ENCODE measurements around the gene CCL2.

CCL2 gene

DNA sequence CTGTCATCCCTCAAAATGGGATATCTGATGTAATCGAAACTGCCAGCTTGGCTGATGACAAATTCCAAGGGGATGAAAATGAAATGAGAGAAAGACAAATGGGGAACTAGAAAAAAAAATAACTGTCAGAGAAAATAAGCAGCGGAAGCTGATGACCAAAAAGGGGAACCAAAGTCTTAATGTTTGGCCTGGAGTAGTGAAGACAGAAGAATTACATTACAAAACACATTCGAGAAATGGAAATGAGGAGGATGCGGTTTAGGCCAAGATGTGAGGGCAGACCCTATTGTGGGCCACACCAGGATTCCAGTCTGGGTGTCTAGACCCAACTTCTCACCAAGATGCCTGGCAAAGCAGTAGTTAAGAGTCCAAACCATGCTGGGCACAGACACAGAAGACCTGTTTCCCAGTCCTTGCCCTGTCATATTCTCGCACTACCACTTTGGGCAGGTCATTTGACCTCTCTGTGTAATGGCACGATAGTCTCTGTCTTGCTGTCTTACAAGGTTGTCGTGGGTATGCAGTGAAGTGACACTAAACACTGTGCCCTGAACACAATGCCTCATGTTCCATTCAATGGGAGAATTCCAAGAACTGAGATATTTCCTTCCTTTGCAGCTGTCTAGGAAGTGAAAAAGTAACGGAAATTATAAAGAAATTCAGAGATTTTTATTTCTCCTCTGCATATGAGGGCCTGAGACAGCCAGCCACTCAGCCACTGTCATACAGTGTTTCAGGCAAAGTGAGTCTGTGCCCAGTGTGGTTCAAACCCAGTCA is 12.3 kb upstream of the CCL2 start:
- DNase-seq, result no peak

GRCh38 chr17:34243364-34244320 is 11.4 kb upstream of the CCL2 start:
- no peak for DNase-seq

DNA sequence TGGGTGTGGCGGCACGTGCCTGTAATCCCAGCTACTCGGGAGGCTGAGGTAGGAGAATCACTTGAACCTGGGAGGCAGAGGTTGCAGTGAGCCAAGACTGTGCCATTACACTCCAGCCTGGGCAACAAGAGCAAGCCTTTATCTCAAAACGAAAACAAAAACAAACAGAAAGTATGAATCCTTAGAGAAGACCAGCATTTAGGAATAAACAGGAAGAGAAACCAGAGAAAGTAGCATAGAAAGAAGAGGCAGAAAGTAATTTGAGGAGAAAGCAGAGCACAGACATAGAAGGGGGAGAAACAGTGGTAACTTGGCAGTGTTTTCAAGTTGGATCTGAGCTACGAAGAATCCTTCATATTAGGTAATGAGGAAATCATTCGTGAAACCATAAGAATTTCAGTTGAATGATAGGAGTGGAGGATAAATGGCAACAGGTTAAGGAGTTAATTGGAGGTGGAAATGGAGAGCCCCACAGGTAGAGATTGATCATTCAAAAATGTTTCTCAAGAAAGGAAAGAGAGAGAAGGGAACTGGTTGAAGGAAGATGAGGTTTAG is 9.7 kb upstream of the CCL2 start:
- DNase-seq, result no peak

DNA sequence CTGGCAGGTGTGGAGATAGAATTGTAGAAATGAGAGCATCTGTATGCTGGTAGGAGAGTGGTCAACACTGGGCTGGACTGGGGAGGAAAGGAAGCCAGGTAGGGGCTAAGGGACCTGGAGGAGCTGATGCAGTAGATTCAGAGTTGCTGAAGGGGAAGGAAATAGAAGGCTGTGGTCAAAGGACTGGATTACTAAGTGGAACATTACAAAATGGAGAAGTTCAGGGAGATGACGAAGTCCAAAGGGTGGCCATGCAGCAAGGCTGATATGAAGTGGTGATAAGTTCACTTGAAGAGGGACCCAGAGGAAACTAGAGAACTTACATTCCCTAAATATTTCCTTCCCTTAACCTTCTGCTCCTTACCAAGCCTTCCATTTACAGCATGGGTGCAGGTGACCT is 8.6 kb upstream of the CCL2 start:
- DNase-seq, result no peak

GRCh38 chr17:34246881-34247280 is 8.2 kb upstream of the CCL2 start:
- no peak for DNase-seq

DNA sequence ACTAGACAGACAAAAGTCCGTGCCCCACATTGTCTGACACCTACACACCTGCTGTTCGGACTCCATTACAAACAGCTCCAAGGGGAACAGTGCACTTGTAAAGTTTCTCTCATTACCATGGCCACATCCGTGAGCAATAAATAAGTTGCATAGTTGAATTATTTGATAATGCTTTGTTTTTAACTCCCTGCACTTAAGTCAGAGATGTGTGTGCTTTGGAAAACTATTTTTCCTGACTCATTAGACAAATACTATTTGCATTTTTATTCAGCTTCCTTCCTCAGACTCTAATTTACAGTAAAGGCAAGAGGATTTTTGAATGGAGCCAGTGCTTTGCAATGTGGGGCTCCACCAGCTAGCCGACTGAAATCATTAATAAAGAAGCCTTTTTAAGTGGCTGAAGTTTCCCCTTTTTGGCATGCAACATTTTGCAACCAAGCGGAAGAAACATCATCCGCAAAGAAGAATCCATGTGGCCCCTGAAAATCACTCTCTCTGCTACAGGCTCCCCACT is 6.5 kb upstream of the CCL2 start:
- DNase-seq, result no peak

DNA sequence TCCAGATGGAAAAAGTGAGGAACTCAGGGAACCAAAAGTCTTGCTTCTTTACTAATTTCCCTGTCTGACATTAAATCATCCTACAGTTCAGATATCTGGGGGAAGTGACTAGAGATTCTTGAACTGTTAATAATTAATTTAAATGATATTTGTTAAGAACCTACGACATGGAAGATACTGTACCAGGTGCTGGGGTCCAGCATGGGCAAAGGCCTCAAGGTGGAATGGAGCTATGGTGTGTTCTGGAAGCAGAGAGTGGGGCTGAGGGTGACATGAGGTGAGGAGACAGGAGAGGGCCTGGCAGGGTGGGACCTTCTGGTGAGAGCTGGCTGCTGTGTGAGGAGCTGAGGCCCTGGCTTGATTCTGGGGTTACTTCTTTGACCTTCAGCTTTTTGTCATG is 6.0 kb upstream of the CCL2 start:
- no peak for DNase-seq

- DNase-seq, result no peak
Measured at GRCh38 chr17:34249478-34249877, 5.6 kb upstream of the CCL2 start.

- no peak for DNase-seq
Measured at GRCh38 chr17:34251186-34251585, 3.9 kb upstream of the CCL2 start.

- no peak for DNase-seq
Measured at GRCh38 chr17:34252095-34252443, 3.0 kb upstream of the CCL2 start.

GRCh38 chr17:34252444-34253138 is 2.5 kb upstream of the CCL2 start:
- no peak for DNase-seq

- no peak for DNase-seq
Measured at GRCh38 chr17:34253139-34253525, 2.0 kb upstream of the CCL2 start.

- DNase-seq, result no peak
Measured at GRCh38 chr17:34254146-34254545, 939 bp upstream of the CCL2 start.

GRCh38 chr17:34255381-34255732 is 272 bp downstream of the CCL2 start:
- DNase-seq, result no peak

- DNase-seq, result no peak
Measured at GRCh38 chr17:34255841-34256240, 756 bp downstream of the CCL2 start.

- no peak for DNase-seq
Measured at GRCh38 chr17:34257299-34257985, 2.4 kb downstream of the CCL2 start.

- DNase-seq, result no peak
Measured at GRCh38 chr17:34257986-34258326, 2.9 kb downstream of the CCL2 start.

DNA sequence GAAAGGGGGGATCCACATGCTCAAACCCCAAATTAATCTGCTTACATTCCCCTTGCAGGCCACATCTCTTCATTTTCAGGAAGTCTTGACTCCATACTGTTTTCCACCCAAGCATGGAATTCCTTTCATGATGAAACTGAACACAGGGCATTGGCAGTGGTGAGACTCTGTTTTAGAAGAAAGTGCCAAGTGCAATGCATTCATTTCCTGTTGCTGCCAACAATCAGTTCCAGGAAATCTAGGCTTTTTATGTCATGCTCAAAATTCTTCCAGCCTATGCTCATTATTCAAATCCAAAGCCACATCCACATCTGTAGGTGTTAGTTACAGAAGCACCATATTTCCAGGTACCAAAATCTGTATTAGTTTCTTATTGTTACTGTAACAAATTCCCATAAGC is 4.1 kb downstream of the CCL2 start:
- no peak for DNase-seq

- no peak for DNase-seq
Measured at GRCh38 chr17:34260861-34261260, 5.8 kb downstream of the CCL2 start.

DNA sequence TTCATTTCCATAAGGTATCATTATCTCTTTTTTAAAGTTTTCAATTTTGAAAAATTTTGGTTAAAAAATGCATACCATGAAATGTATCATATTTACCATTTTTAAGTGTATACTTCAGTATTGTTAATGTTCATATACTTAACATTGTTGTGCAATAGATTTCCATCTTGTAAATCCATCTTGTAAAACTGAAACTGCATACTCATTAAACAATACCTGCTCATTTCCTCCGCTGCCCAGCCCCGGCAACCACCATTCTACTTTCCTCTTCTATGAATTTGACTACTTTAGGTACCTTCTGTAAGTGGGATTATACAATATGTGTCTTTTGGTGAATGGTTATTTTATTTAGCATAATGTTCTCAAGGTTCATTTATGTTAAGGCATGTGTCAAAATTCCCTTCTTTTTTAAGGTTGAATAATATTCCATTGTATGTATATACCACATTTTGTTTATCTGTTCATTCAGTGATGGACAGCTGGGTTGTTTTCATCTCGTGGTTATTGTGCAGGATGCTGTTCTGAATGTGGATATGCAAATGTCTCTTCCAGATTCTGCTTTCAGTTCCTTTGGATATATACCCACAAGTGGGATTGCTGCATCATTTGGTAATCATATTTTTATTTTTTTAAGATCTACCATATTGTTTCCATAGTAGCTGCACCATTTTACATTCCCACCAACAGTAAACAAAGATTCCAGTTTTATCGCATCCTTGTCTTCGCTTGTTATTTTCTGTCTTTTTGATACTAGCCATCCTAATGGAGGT is 6.7 kb downstream of the CCL2 start:
- no peak for DNase-seq

GRCh38 chr17:34265711-34266110 is 10.6 kb downstream of the CCL2 start:
- no peak for DNase-seq

DNA sequence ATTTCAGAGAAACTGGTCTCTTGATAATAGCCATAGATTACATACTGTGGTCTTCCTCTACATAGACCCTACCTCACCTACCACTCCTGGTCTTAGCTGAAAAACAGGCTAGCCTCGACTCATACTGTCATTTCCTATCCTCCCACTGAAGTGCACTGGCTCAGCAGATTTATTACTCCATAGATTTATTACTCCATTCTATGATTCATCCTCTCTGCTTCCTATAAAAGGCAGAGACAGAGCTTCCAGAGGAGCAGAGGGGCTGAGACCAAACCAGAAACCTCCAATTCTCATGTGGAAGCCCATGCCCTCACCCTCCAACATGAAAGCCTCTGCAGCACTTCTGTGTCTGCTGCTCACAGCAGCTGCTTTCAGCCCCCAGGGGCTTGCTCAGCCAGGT is 14.9 kb downstream of the CCL2 start, which contains the start of gene CCL7:
Gene CCL7, plus strand, starts transcription at position 253 of the 400 bp plus-strand sequence. Its CDS starts 70 bp downstream, at position 323.
- DNase-seq, result no peak
